GM18507 (cell line): ENCODE results near the gene ATG4D.
A peak's percentile ranks its signal among the peaks of the same experiment; 100 is the strongest.
"Not testable (repeated sequence)": the region's sequence is repeated elsewhere in the genome, so short reads cannot be mapped to it uniquely, and the experiment has no call there.

Source experiments
- DNase-seq: peaks from one replicate; pipeline ENCODE4 v3.0.0; 2011; ENCODE audit warnings: low read depth; ENCODE audit not compliant: insufficient read length; ENCODE audit errors: extremely low spot score
- FAIRE-seq: peaks from 2 replicates; lab custom pipeline; 2011; peaks lifted over from hg19 to GRCh38; lab: Jason Lieb, UNC

The ATG4D gene

GRCh38 chr19:10549733-10550132, 6.0 kb downstream of the ATG4D start:
- DNase-seq, result no peak
- no peak for FAIRE-seq

- DNase-seq, result no peak
- FAIRE-seq, result no peak
These were observed 6.6 kb downstream of the ATG4D start for GRCh38 chr19:10550336-10550735.

- not testable (repeated sequence) for FAIRE-seq, DNase-seq
These were observed 7.3 kb downstream of the ATG4D start for GRCh38 chr19:10551006-10551405.

- FAIRE-seq (no peak), DNase-seq (no peak)
These were observed 8.1 kb downstream of the ATG4D start for GRCh38 chr19:10551698-10552301.

- FAIRE-seq (no peak), DNase-seq (no peak)
These were observed 8.9 kb downstream of the ATG4D start for GRCh38 chr19:10552510-10553053.

- DNase-seq, result no peak
- FAIRE-seq, result no peak
These were observed 9.5 kb downstream of the ATG4D start for GRCh38 chr19:10553087-10553667.

GRCh38 chr19:10553943-10554381, 10.3 kb downstream of the ATG4D start:
- DNase-seq (no peak), FAIRE-seq (no peak)

GRCh38 chr19:10554760-10555609, 11.3 kb downstream of the ATG4D start:
- no peak for FAIRE-seq
- no peak for DNase-seq

GRCh38 chr19:10555610-10555973, 11.9 kb downstream of the ATG4D start:
- DNase-seq, result no peak
- FAIRE-seq, result no peak

- DNase-seq, result no peak
- no peak for FAIRE-seq
These were observed 14.0 kb downstream of the ATG4D start for GRCh38 chr19:10557603-10558197.

GRCh38 chr19:10560154-10560553, 16.4 kb downstream of the ATG4D start:
- no peak for DNase-seq
- no peak for FAIRE-seq

GRCh38 chr19:10562609-10563008, 18.9 kb downstream of the ATG4D start:
- FAIRE-seq (no peak), DNase-seq (no peak)

- peak; percentile 55 for DNase-seq
- FAIRE-seq, result peak; percentile 81
These were observed 21.4 kb downstream of the ATG4D start for GRCh38 chr19:10565028-10565566.

GRCh38 chr19:10565567-10566407, 22.1 kb downstream of the ATG4D start, which contains the start of gene KRI1:
KRI1 (minus strand) TSS chr19:10566010; CDS start chr19:10565999, 11 bp downstream.
- FAIRE-seq, result peak; percentile 95
- DNase-seq, result peak; percentile 97

GRCh38 chr19:10566408-10566657, 22.6 kb downstream of the ATG4D start:
- DNase-seq, result no peak
- no peak for FAIRE-seq

- no peak for DNase-seq
- peak; percentile 96 for FAIRE-seq
These were observed 23.1 kb downstream of the ATG4D start for GRCh38 chr19:10566658-10567410.

GRCh38 chr19:10567656-10568055, 24.0 kb downstream of the ATG4D start:
- FAIRE-seq, result no peak
- no peak for DNase-seq

- no peak for DNase-seq
These were observed 24.5 kb downstream of the ATG4D start for GRCh38 chr19:10568062-10568825.

More at GRCh38 chr19:10568062-10568825, 24.5 kb downstream of the ATG4D start:
- FAIRE-seq, result no peak
